HepG2 (cell line): ENCODE data around the gene PTGES3. TPM values are rescaled to one million over a fixed set of nuclear protein-coding genes. Genes with fewer than 3 reads are reported as not detected.

Source experiments
- ATAC-seq: fragments of 200-7000 bp; cut with Tn5 transposase; 3 replicates; pipeline ENCODE4 v1.9.1; 2020; ENCODE audit warnings: mild to moderate bottlenecking, moderate library complexity
- BruUV-seq: library from RNA; stranded (reverse); fragments of 400-500 nt; replicated peaks from 2 replicates; lab custom pipeline; 2021; lab: Mats Ljungman, UMichigan
- CTCF ChIA-PET: fragments of 300-600 bp; formaldehyde crosslinking; extraction: SDS; loops from one replicate; lab custom pipeline; 2021; ENCODE audit warnings: low total read pairs, inconsistent platforms, low intra/inter-chr PET ratio; lab: Yijun Ruan, JAX
- POLR2A ChIA-PET: fragments of 350-600 bp; sonication (Branson Sonifier 250); formaldehyde crosslinking; loops from one replicate; lab custom pipeline; 2020; ENCODE audit warnings: antibody characterized with exemption, inconsistent platforms; lab: Yijun Ruan, JAX
- DNase-seq: peaks from one replicate; pipeline ENCODE4 v3.0.0-alpha.2; 2015; ENCODE audit warnings: low spot score
- FAIRE-seq: peaks from 3 replicates; lab custom pipeline; 2011; peaks lifted over from hg19 to GRCh38; lab: Jason Lieb, UNC
- H2AFZ ChIP-seq: one replicate; pipeline ENCODE4 v1.6.1; 2011; ENCODE audit warnings: low read length, inconsistent platforms
- H3K27ac ChIP-seq: fragments of 300-600 bp; 3 replicates; pipeline ENCODE4 v1.8.0; 2011; ENCODE audit warnings: mixed run types, mild to moderate bottlenecking, mixed read lengths, low read length, inconsistent platforms; ENCODE audit not compliant: insufficient read depth; ENCODE audit errors: extremely low read length
- H3K27me3 ChIP-seq, 2 experiments: fragments of 200-600 bp in 1 of 2; 2 replicates in 1 of 2; 3 replicates in 1 of 2; pipeline versions ENCODE4 v1.6.0 to v1.8.0; 2011; ENCODE audit warnings: low read length in 2 of 2, mild to moderate bottlenecking in 2 of 2, moderate library complexity in 2 of 2, inconsistent platforms in 1 of 2; ENCODE audit not compliant: insufficient read depth in 2 of 2, control insufficient read depth in 1 of 2
- H3K36me3 ChIP-seq, 2 experiments: fragments of 200-600 bp in 1 of 2; replicated peaks in 1 of 2; 2 replicates in 1 of 2; 3 replicates in 1 of 2; pipeline versions ENCODE4 v1.5.1 to v1.8.0; 2011; ENCODE audit warnings: low read length in 2 of 2, inconsistent platforms in 1 of 2; ENCODE audit not compliant: insufficient read depth in 2 of 2, control insufficient read depth in 1 of 2
- H3K4me1 ChIP-seq: 2 replicates; pipeline ENCODE4 v1.5.1; 2012; ENCODE audit warnings: low read length, inconsistent platforms; ENCODE audit not compliant: insufficient read depth
- H3K4me2 ChIP-seq: 2 replicates; pipeline ENCODE4 v1.6.0; 2011; ENCODE audit warnings: low read depth, low read length, inconsistent platforms
- H3K4me3 ChIP-seq, 3 experiments: fragments of 200-600 bp in 1 of 3; sonication (generic), shearing (Covaris generic) in 1 of 3; replicated peaks in 1 of 3; 2 replicates each; pipeline ENCODE4 v1.5.1; 2011 to 2016; ENCODE audit warnings: low read length in 3 of 3, inconsistent platforms in 2 of 3, low read depth in 2 of 3, mild to moderate bottlenecking in 2 of 3, control low read depth in 1 of 3, mixed read lengths in 1 of 3; ENCODE audit not compliant: insufficient read depth in 1 of 3
- H3K79me2 ChIP-seq: one replicate; pipeline ENCODE4 v1.6.1; 2011; ENCODE audit warnings: low read length, inconsistent platforms; ENCODE audit not compliant: insufficient read depth
- H3K9ac ChIP-seq: 2 replicates; pipeline ENCODE4 v1.6.0; 2011; ENCODE audit warnings: mild to moderate bottlenecking, low read depth, low read length, inconsistent platforms; ENCODE audit not compliant: insufficient read depth
- H3K9me3 ChIP-seq: 2 replicates; pipeline ENCODE4 v1.5.1; 2012; ENCODE audit warnings: mild to moderate bottlenecking, low read length
- H4K20me1 ChIP-seq: 2 replicates; pipeline ENCODE4 v1.6.0; 2011; ENCODE audit warnings: inconsistent platforms, mild to moderate bottlenecking, low read length, moderate library complexity; ENCODE audit not compliant: insufficient read depth
- AGO1 ChIP-seq: fragments of 200-400 bp; formaldehyde crosslinking; IDR thresholded peaks from 2 replicates; pipeline ENCODE4 v1.6.1; 2017; ENCODE audit warnings: mild to moderate bottlenecking, low read depth, low read length, moderate library complexity; ENCODE audit not compliant: poor library complexity, severe bottlenecking
- ARNT2 ChIP-seq: sonication (generic); formaldehyde crosslinking; IDR thresholded peaks from 2 replicates; pipeline ENCODE4 v1.8.0; 2022; ENCODE audit warnings: mild to moderate bottlenecking, low read depth, missing genetic modification reagents, moderate library complexity
- CBX1 ChIP-seq: IDR thresholded peaks from one replicate; pipeline ENCODE4 v1.6.1; 2016; ENCODE audit warnings: antibody characterized with exemption, low read depth
- GABPB1 ChIP-seq: IDR thresholded peaks from 2 replicates; pipeline ENCODE4 v1.6.1; 2016; ENCODE audit warnings: mild to moderate bottlenecking, missing genetic modification reagents, moderate library complexity, missing compliant biosample characterization
- HMGXB3 ChIP-seq: sonication (generic); formaldehyde crosslinking; IDR thresholded peaks from 2 replicates; pipeline ENCODE4 v1.4.0; 2020; ENCODE audit warnings: missing genetic modification reagents, borderline replicate concordance
- NFATC3 ChIP-seq: sonication (generic); formaldehyde crosslinking; IDR thresholded peaks from 2 replicates; pipeline ENCODE4 v1.5.1; 2020; ENCODE audit warnings: mild to moderate bottlenecking, missing genetic modification reagents
- NFIC ChIP-seq: IDR thresholded peaks from 2 replicates; pipeline ENCODE4 v1.6.1; 2012; ENCODE audit warnings: mild to moderate bottlenecking, low read length, inconsistent platforms
- RFX1 ChIP-seq: fragments of 450-650 bp; IDR thresholded peaks from 2 replicates; pipeline ENCODE4 v1.6.1; 2017
- ZBTB2 ChIP-seq: sonication (generic); formaldehyde crosslinking; IDR thresholded peaks from 2 replicates; pipeline ENCODE4 v1.8.0; 2022; ENCODE audit warnings: low read depth, missing genetic modification reagents
- ZFP91 ChIP-seq: sonication (generic); formaldehyde crosslinking; IDR thresholded peaks from 2 replicates; pipeline ENCODE4 v1.9.0; 2022; ENCODE audit warnings: missing genetic modification reagents, mild to moderate bottlenecking, borderline replicate concordance
- ZMYM2 ChIP-seq: sonication (generic); formaldehyde crosslinking; IDR thresholded peaks from 2 replicates; pipeline ENCODE4 v1.8.0; 2022; ENCODE audit warnings: mild to moderate bottlenecking, missing genetic modification reagents
- ZNF468 ChIP-seq: sonication (generic); formaldehyde crosslinking; IDR thresholded peaks from 2 replicates; pipeline ENCODE4 v1.8.0; 2022; ENCODE audit warnings: mild to moderate bottlenecking, moderate library complexity, missing genetic modification reagents
- ZNF7 ChIP-seq: IDR thresholded peaks from 2 replicates; pipeline ENCODE4 v1.6.1; 2016; ENCODE audit warnings: missing biosample characterization, missing genetic modification reagents
- WGBS: methylation state at CpG from one replicate; pipeline ENCODE4 v1.1.6; 2017; ENCODE audit warnings: low lambda C conversion rate; 5-methylcytosine and 5-hydroxymethylcytosine counted together
- in situ Hi-C: cut with HindIII; loops from 2 replicates; pipeline ENCODE4 v1.10.0; 2017; ENCODE audit warnings: low pct_unique_long_range_greater_than_20kb; ENCODE audit not compliant: extremely low pct_ligation_motif_present
- intact Hi-C: fragments of 100-400 bp; cut with micrococcal nuclease; formaldehyde crosslinking; loops from one replicate; pipeline ENCODE4 v1.10.0; 2022; ENCODE audit not compliant: unreplicated experiment
- polyA plus RNA-seq, 8 experiments: library from polyadenylated mRNA; depleted of rRNA in 3 of 8; stranded (reverse) in 7 of 8; unstranded in 1 of 8; fragments of >200 nt; fragmentation: Illumina TruSeq in 4 of 8; extraction: Trizol in 4 of 8; gene quantifications; 2 replicates each; pipeline versions ENCODE4 v1.2.1 to v1.2.3, GENCODE V29; 2011 to 2016; ENCODE audit warnings: low read depth in 4 of 8, missing spikeins in 1 of 8, mixed read lengths in 1 of 8; ENCODE audit not compliant: insufficient read depth in 1 of 8
- total RNA-seq, 5 experiments: library from RNA; depleted of rRNA; stranded (reverse); fragments of >200 nt; fragmentation: Illumina TruSeq; extraction: Trizol; gene quantifications; 2 replicates each; pipeline ENCODE4 v1.2.3, GENCODE V29; 2016; ENCODE audit warnings: low read depth in 1 of 5

PTGES3 gene
- total and polyA plus RNA-seq, 2 of the 13 experiments (the other 11 are each of a cell fraction or from before 2014, with no cell fraction given): 54.4 to 159 TPM

GRCh38 chr12:56699020-56699661, 11.1 kb upstream of the PTGES3 start (continued):
- TF ChIP-seq HMGXB3 (CRISPR knock-in tag) (no peak), ZBTB2 (CRISPR knock-in tag) (no peak), NFATC3 (CRISPR knock-in tag) (no peak)

- ChIA-PET POLR2A (interaction anchor here (1.0 kb wide), 1 partner anchor 8 kb away, joined by 4 read pairs; the partner anchor contains the start of gene PTGES3), CTCF (no interaction called here)
- Histone ChIP-seq H3K9me3 (no peaks in the 10 kb centered on the region), H3K9ac (no peak overlapping the region), H3K36me3 (no peaks in the 10 kb centered on the region), H3K4me1 (no peaks in the 10 kb centered on the region), H3K4me2 (no peak overlapping the region), H3K27me3 (no peaks in the 10 kb centered on the region), H3K27ac (no peak overlapping the region), H4K20me1 (no peaks in the 10 kb centered on the region), H3K4me3 (no peak overlapping the region), H3K79me2 (no peaks in the 10 kb centered on the region), H2AFZ (no peak overlapping the region)
- BruUV-seq: no TSS peak
- ATAC-seq (no peak), DNase-seq (no peak), FAIRE-seq (no peak)
- intact Hi-C loops (no loop called here), in situ Hi-C loops (no loop called here)
- 84% methylated on average over 2 of the region's 2 CpGs for WGBS
- TF ChIP-seq NFIC (no peak), CBX1 (no peak), AGO1 (no peak), GABPB1 (CRISPR knock-in tag) (no peak), ZNF7 (CRISPR knock-in tag) (no peak), RFX1 (no peak), ZNF468 (CRISPR knock-in tag) (no peak), ZFP91 (no peak), ARNT2 (no peak), ZMYM2 (CRISPR knock-in tag) (no peak)
Measured at GRCh38 chr12:56695327-56696101, 7.4 kb upstream of the PTGES3 start.
